Effector memory CD4-positive, alpha-beta T cell (primary cell): ENCODE data around the gene PRR15L.

Experiments
- DNase-seq, 3 donors: peaks; one replicate each; pipeline ENCODE4 v3.0.0-alpha.2; 2020
- H3K27ac ChIP-seq: 2 replicates; pipeline ENCODE4 v1.7.0; 2013; ENCODE audit warnings: mild to moderate bottlenecking, low read length, moderate library complexity; ENCODE audit not compliant: insufficient read depth, poor library complexity, severe bottlenecking
- H3K27me3 ChIP-seq: replicated peaks from 2 replicates; pipeline ENCODE4 v1.7.0; 2013; ENCODE audit warnings: mild to moderate bottlenecking, low read length; ENCODE audit not compliant: insufficient read depth, control insufficient read depth, poor library complexity, severe bottlenecking
- H3K36me3 ChIP-seq: 2 replicates; pipeline ENCODE4 v1.7.0; 2013; ENCODE audit warnings: mild to moderate bottlenecking, low read length, moderate library complexity; ENCODE audit not compliant: control insufficient read depth, insufficient read depth
- H3K4me1 ChIP-seq: 2 replicates; pipeline ENCODE4 v1.7.0; 2013; ENCODE audit warnings: low read length, mild to moderate bottlenecking; ENCODE audit not compliant: control insufficient read depth, insufficient read depth, poor library complexity, severe bottlenecking
- H3K4me3 ChIP-seq: 2 replicates; pipeline ENCODE4 v1.7.0; 2013; ENCODE audit warnings: low read length, low read depth, mild to moderate bottlenecking; ENCODE audit not compliant: insufficient read depth, poor library complexity, severe bottlenecking
- H3K9me3 ChIP-seq: 2 replicates; pipeline ENCODE4 v1.7.0; 2013; ENCODE audit warnings: mild to moderate bottlenecking, low read length, moderate library complexity; ENCODE audit not compliant: control insufficient read depth

Gene PRR15L

GRCh38 chr17:47975823-47976205, 18.1 kb upstream of the PRR15L start:
- no peaks in the 10 kb centered on the region for H3K9me3 ChIP-seq
- H3K4me1 ChIP-seq: peaks cover 8% of the 10 kb centered on the region
- no peak overlapping the region for H3K27ac ChIP-seq
- DNase-seq: no peak
- H3K27me3 ChIP-seq: no peaks in the 10 kb centered on the region
- H3K4me3 ChIP-seq: no peak overlapping the region
- peaks cover 53% of the 10 kb centered on the region for H3K36me3 ChIP-seq

GRCh38 chr17:47975189-47975822, 17.6 kb upstream of the PRR15L start:
- Histone ChIP-seq H3K36me3 (peaks cover 48% of the 10 kb centered on the region), H3K27me3 (no peaks in the 10 kb centered on the region), H3K4me3 (no peak overlapping the region), H3K27ac (no peak overlapping the region), H3K9me3 (no peaks in the 10 kb centered on the region), H3K4me1 (peaks cover 10% of the 10 kb centered on the region)
- DNase-seq: no peak

- Histone ChIP-seq H3K36me3 (peaks cover 30% of the 10 kb centered on the region), H3K27ac (no peak overlapping the region), H3K27me3 (no peaks in the 10 kb centered on the region), H3K4me3 (no peak overlapping the region), H3K9me3 (no peaks in the 10 kb centered on the region), H3K4me1 (peaks cover 17% of the 10 kb centered on the region)
- no peak for DNase-seq
Measured at GRCh38 chr17:47973541-47973940, 15.9 kb upstream of the PRR15L start.

- DNase-seq: peak; percentile 96 to 97 (median 97)
- H3K4me3 ChIP-seq: peak within 1 kb of the TSS; percentile 83
- H3K36me3 ChIP-seq: peaks cover 16% of the 10 kb centered on the region
- H3K4me1 ChIP-seq: peaks cover 17% of the 10 kb centered on the region
- no peaks in the 10 kb centered on the region for H3K27me3 ChIP-seq
- no peaks in the 10 kb centered on the region for H3K9me3 ChIP-seq
- peak within 1 kb of the TSS; percentile 59 for H3K27ac ChIP-seq
Measured at GRCh38 chr17:47970725-47971499, 13.2 kb upstream of the PRR15L start, which contains the start of gene CDK5RAP3. CDK5RAP3 (plus strand) TSS chr17:47971113; CDS start chr17:47971147, 34 bp downstream.

GRCh38 chr17:47969930-47970724, 12.4 kb upstream of the PRR15L start:
- H3K36me3 ChIP-seq: peaks cover 8% of the 10 kb centered on the region
- peak overlapping the region; percentile 59 for H3K27ac ChIP-seq
- no peaks in the 10 kb centered on the region for H3K9me3 ChIP-seq
- no peaks in the 10 kb centered on the region for H3K27me3 ChIP-seq
- no peak for DNase-seq
- peaks cover 17% of the 10 kb centered on the region for H3K4me1 ChIP-seq
- peak overlapping the region; percentile 83 for H3K4me3 ChIP-seq

- no peak for DNase-seq
- H3K36me3 ChIP-seq: peaks cover 2% of the 10 kb centered on the region
- H3K27ac ChIP-seq: no peak overlapping the region
- no peaks in the 10 kb centered on the region for H3K27me3 ChIP-seq
- H3K4me3 ChIP-seq: no peak overlapping the region
- peaks cover 17% of the 10 kb centered on the region for H3K4me1 ChIP-seq
- H3K9me3 ChIP-seq: no peaks in the 10 kb centered on the region
Measured at GRCh38 chr17:47968836-47969235, 11.2 kb upstream of the PRR15L start.

GRCh38 chr17:47967607-47968252, 10.0 kb upstream of the PRR15L start:
- H3K36me3 ChIP-seq: no peaks in the 10 kb centered on the region
- no peaks in the 10 kb centered on the region for H3K27me3 ChIP-seq
- no peak overlapping the region for H3K27ac ChIP-seq
- peaks cover 17% of the 10 kb centered on the region for H3K4me1 ChIP-seq
- H3K4me3 ChIP-seq: no peak overlapping the region
- no peak for DNase-seq
- H3K9me3 ChIP-seq: no peaks in the 10 kb centered on the region

- DNase-seq: no peak
- H3K27me3 ChIP-seq: no peaks in the 10 kb centered on the region
- H3K9me3 ChIP-seq: no peaks in the 10 kb centered on the region
- H3K4me1 ChIP-seq: peaks cover 9% of the 10 kb centered on the region
- no peak overlapping the region for H3K27ac ChIP-seq
- H3K36me3 ChIP-seq: no peaks in the 10 kb centered on the region
- no peak overlapping the region for H3K4me3 ChIP-seq
Measured at GRCh38 chr17:47966079-47966519, 8.4 kb upstream of the PRR15L start.

GRCh38 chr17:47964856-47965255, 7.2 kb upstream of the PRR15L start:
- no peaks in the 10 kb centered on the region for H3K27me3 ChIP-seq
- H3K4me1 ChIP-seq: peaks cover 2% of the 10 kb centered on the region
- no peaks in the 10 kb centered on the region for H3K36me3 ChIP-seq
- DNase-seq: no peak
- H3K27ac ChIP-seq: no peak overlapping the region
- no peak overlapping the region for H3K4me3 ChIP-seq
- H3K9me3 ChIP-seq: no peaks in the 10 kb centered on the region
